SW 1271 (cell line): Measurements from ENCODE around the gene KLHDC8A.

Source experiments
- DNase-seq, 2 experiments: peaks; one replicate each; lab custom pipeline; 2025; lab: John Stamatoyannopoulos, UW

Gene KLHDC8A

GRCh38 chr1:205344066-205344928 lies 12.4 kb downstream of the KLHDC8A start:
- DNase-seq, result no peak

DNA sequence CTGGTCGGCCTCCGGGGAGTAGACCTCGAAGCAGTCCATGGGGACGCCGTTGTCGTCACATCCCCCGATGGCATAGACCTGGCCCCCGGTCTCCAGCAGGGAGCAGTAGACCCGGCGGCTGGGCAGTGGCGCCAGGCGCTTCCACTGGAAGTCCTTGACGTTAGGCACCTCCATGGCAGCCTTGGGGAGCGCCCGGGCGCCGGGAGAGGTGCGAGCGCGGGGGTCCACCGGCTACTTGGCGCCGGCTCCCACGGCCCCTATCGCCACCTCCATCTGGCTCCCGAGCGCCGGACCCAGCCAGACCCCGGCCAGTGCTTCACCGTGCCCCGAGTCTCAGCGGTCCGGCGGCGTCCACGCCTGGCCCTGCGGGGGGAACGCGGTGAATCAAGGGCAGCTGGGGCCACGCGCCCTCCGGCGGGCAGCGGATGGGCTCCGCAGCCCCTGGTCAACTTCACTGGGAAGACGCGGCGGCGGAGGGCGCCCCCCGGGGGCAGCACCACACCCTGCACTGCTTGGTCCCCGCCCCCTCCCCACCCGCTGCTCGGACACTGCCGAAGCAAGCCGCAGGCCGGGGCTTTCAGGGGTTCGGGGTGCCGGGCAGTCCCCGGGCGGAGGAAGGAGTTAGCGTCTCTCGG lies 13.2 kb downstream of the KLHDC8A start:
- DNase-seq, result no peak

DNA sequence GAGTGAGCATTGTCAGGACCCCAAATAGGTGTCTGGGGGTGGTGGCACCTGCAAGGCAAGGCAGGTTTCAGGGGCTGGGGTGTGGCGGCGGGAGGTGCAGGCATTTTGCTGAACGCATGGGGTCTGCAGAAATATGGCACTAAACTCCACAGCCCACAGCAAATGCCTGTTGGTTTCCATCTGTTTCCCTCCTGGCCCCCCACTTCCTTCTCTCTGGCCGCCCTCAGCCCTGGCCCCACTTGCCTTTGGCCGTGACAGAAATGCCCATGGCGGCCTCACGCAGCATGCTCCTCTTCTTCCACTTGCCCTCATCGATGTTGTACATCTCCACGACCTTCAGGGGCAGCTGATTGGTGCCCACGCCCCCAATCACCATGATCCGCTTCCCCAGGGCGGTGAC lies 13.7 kb downstream of the KLHDC8A start:
- DNase-seq, result no peak

- DNase-seq, result no peak
These were observed 16.0 kb downstream of the KLHDC8A start for GRCh38 chr1:205340676-205341075.

DNA sequence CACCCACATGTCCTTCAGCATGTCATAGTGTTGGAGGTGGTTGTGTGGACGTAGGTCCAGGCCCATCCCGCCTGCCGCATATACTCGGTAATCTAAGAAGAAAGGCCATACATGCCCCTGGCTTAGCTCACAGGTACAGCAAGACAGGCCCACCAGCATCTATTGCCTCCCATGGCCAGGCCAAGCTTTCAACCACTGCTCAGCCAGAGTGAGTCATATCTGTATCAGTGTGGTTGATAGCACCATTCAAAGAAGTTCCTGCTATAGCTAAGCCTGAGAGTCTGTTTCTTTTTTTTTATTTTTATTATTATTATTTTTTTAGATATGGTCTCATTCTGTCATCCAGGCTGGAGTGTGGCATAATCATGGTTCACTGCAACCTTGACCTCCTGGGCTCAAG lies 17.0 kb downstream of the KLHDC8A start:
- DNase-seq, result no peak

- DNase-seq, result no peak
These were observed 17.5 kb downstream of the KLHDC8A start for GRCh38 chr1:205339197-205339702.

- no peak for DNase-seq
These were observed 18.7 kb downstream of the KLHDC8A start for GRCh38 chr1:205338011-205338410.

DNA sequence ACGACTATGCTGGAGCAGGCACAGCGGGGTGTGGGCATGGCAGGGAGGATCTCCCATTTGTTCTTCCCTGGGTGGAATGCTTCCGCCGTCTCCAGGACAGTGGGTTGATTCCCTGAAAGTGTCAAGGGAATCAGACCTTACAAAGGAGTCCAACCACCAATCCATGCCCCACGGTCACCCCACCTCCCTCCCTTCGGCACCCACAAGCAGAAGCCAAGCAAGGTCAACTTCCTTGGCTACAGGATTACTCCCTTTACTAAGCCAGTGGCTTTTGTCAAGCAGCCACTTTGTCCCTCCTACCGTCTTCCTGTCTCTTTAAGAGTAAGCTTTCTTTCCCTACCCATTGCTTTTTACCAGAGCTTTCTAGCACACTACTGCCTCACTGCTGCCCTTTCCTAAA lies 19.2 kb downstream of the KLHDC8A start:
- no peak for DNase-seq

GRCh38 chr1:205335692-205336091 lies 21.0 kb downstream of the KLHDC8A start:
- DNase-seq, result peak in 1 of 2 experiments; percentile 65

DNA sequence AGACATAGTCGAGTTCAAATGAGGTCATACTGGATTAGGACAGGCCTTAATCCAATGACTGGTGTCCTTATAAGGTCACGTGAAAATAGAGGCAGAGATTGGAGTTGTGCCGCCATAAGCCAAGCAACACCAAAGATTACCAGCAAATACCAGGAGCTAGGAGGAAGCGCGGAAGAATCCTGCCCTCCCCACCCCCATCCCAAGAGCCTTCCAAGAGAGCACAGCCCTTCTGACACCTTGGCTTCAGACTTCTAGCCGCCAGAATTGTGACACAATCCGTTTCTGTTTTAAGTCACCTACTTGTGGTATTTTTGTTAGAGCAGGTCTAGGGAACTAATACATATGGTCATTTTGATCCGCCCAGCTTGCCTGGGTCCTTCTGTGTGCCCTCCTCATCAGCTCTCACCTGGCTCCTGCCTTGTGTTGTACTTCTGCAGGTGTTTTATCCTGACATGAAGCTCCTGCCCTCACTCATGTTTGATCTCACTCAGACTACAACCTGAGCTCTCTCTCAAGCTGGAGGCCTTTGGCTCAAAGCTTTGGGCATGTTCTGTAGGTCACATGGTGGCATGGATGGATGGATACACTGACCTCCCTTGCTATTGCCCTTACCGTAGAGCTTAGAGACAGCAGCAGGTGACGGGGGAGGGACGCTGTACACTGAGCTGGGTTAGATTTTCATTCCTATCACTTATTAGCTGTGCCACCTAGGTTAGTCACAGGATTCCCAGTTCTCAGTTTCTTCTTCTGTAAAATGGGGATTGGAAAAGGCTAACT lies 24.5 kb downstream of the KLHDC8A start:
- no peak for DNase-seq

- DNase-seq, result no peak
These were observed 26.6 kb downstream of the KLHDC8A start for GRCh38 chr1:205330150-205330549.

DNA sequence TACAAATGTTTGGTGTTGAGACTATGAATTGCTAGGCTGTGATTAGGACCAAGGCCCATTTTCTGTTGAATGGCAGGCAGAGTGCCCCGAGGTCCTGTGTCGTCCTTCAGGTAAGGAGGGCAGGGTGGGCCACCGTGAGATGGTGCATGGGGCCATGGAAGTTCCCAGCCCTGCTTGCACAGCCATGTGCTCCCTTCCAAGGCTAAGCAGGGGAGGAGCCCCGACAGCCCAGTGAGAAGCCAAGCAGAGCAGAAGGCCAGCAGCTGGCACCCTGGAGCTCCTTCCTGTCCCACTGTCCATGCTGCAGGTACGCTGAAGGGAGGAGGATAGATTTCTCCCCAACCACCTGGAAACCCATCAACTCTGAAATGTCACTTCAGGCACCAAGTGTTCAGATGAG lies 27.0 kb downstream of the KLHDC8A start:
- DNase-seq, result no peak

DNA sequence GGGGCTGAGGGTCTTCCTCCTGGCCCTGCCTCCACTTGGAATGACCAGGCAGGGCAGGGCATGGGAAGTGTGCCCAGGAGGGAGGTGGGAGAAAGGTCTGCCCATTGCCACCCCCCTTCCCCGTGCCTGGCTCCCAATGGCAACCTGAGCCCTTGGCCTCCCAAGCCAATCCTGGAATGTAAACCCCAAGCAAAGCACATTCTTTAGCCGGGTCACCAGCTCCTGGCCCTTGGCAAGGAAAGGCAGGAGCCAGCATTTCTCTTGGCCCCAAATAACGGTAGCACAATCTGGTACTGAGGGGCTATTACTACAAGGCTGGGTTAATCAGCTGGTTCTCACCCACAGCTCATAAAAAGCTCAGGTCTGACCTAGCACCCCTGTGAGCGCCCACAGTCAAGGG lies 28.2 kb downstream of the KLHDC8A start:
- no peak for DNase-seq

GRCh38 chr1:205326812-205327466 lies 29.8 kb downstream of the KLHDC8A start:
- DNase-seq, result no peak

DNA sequence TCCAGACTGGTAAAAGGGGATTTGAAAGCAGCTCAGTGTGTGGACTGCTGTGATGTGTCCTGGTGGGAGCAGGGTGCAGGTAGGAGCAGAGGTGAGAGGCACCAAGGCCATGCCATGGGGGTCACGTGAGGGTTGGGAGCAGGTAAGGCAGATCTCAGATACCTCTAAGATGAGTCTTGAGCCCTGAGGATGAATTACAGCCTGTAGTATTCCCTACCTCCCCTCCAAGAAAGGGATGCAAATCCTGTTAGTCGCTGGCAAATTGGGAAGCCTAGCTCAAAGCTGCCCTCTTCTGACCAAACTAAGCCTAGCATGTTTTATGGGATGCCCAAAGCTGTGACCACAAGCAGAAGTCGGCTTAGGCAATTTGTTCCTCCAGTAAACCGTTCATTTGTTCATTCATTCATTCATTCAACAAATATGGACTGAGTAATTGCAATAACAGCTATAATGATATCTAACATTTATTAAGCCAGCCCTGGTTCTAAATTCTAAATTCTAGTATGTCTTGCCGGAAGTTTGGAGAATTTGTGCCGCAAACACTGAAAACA lies 31.3 kb downstream of the KLHDC8A start:
- peak in 1 of 2 experiments; percentile 45 for DNase-seq

- no peak for DNase-seq
These were observed 31.9 kb downstream of the KLHDC8A start for GRCh38 chr1:205324781-205325180.

- DNase-seq, result no peak
These were observed 32.9 kb downstream of the KLHDC8A start for GRCh38 chr1:205323794-205324193.

- DNase-seq, result no peak
These were observed 34.8 kb downstream of the KLHDC8A start for GRCh38 chr1:205321959-205322283.

DNA sequence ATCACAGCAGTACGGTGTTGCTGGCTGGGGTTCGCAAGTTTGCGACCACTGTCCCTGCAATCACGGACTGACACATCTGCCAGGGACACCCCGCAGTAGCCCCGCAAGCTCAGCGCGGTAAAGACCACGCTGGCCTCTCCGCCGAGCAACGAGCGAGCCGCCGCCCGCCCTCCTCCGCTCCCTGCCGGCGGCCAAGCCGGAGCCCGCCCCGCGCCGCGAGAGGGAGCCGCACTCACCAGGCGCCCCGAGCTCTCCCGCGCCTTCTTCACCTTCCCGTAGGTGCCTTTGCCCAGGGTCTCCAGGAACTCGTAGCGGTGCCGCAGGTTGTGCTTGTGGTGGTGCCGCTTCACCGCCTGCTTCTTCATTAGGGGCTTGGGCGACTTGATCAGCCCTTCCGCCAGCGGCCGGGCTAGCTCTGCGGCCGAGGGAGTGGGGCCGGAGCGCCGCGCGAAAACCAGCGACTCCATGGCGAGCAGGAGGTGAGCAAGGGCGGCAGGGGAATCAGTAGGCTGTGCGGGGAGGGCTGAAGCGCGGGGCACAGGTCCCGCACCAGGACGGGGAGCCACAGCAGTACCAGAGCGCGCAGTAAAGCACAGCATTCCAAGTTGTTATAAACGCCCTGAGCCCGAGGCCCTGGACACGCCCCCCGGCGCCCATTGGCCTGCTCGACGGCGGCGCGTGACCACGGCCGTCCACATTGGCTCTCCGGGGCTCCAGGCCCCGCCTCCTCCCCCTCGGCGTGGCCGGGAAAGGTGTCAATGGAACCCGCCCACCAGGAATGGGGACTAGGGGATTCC lies 35.4 kb downstream of the KLHDC8A start, which contains the start of gene NUAK2:
Gene NUAK2 (minus strand): TSS at position 584 of the 797 bp plus-strand sequence. CDS start 117 bp downstream, at position 467.
- DNase-seq, result peak; percentile 59 to 79

DNA sequence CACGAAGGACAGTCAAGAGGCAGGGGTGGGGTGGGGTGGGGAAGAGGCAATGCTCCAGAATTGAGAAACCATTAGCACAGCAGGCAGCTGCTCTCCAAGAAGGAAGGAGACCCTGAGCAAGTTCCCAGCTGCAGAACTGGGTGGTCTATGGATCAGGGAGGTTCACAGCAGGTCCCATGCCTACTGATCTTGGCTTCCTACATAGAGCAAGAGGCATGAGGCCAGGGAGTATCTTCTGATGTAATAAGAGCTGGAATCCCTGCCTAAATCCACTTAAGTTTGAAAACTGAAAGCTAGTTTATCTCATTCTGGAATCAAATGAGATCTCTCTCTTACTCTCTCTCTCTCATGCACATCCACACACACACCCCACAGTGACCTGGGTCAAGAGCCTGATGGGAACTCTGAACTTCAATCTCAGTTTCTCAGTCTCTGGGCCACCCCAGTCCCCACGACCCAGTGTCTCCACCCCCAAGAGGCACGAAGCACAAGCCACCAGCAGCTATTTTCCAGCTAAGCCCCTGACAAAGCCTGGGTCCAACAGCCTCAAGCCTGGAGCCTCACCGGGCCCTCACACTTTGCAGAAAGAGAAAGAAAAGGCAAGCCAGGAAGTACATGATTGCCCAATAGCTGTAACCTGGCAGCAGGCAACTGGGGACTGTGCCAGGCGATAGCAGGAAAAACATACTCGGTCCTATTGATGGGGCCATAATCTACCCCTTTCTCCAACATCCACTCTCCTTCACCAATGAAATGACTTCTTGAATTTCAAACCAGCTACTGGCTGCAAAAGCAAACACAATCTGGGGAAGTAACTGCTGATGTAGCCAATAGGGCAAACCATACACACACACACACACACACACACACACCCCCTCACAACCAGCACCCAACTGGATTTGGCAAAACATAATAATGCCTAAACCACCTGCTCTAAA lies 37.4 kb downstream of the KLHDC8A start:
- DNase-seq, result peak in 1 of 2 experiments; percentile 44
